ENCODE data around the gene CCL21.
"Not testable (repeated sequence)": the region's sequence is repeated elsewhere in the genome, so short reads cannot be mapped to it uniquely, and the experiment has no call there.

The CCL21 gene

GRCh38 chr9:34737677-34738260 is 27.8 kb upstream of the CCL21 start:
- no peak overlapping the region for H3K4me3 ChIP-seq (ENCODE audit: low read length)
- no peak for DNase-seq (ENCODE audit: low read depth)
- TF ChIP-seq, protein P1, sequence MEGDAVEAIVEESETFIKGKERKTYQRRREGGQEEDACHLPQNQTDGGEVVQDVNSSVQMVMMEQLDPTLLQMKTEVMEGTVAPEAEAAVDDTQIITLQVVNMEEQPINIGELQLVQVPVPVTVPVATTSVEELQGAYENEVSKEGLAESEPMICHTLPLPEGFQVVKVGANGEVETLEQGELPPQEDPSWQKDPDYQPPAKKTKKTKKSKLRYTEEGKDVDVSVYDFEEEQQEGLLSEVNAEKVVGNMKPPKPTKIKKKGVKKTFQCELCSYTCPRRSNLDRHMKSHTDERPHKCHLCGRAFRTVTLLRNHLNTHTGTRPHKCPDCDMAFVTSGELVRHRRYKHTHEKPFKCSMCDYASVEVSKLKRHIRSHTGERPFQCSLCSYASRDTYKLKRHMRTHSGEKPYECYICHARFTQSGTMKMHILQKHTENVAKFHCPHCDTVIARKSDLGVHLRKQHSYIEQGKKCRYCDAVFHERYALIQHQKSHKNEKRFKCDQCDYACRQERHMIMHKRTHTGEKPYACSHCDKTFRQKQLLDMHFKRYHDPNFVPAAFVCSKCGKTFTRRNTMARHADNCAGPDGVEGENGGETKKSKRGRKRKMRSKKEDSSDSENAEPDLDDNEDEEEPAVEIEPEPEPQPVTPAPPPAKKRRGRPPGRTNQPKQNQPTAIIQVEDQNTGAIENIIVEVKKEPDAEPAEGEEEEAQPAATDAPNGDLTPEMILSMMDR (conservative IDR thresholded peaks at IDR 0.05; ENCODE audit: low read length), result no peak

- TF ChIP-seq, protein P1 (conservative IDR thresholded peaks at IDR 0.05; ENCODE audit: low read length), result no peak
- no peak for DNase-seq (ENCODE audit: low read depth)
These were observed 24.8 kb upstream of the CCL21 start for GRCh38 chr9:34734720-34735119.

GRCh38 chr9:34732886-34733285 is 22.9 kb upstream of the CCL21 start:
- DNase-seq (ENCODE audit: low read depth), result no peak
- TF ChIP-seq, protein P1 (conservative IDR thresholded peaks at IDR 0.05; ENCODE audit: low read length), result no peak
- no peak overlapping the region for H3K4me3 ChIP-seq (ENCODE audit: low read length)

More at GRCh38 chr9:34734720-34735119, 24.8 kb upstream of the CCL21 start:
- no peak overlapping the region for H3K4me3 ChIP-seq (ENCODE audit: low read length)

GRCh38 chr9:34732478-34732877 is 22.5 kb upstream of the CCL21 start:
- DNase-seq (ENCODE audit: low read depth), result no peak
- H3K4me3 ChIP-seq (ENCODE audit: low read length), result no peak overlapping the region
- TF ChIP-seq, protein P1 (conservative IDR thresholded peaks at IDR 0.05; ENCODE audit: low read length), result no peak

GRCh38 chr9:34723141-34723540 is 13.2 kb upstream of the CCL21 start:
- H3K4me3 ChIP-seq (ENCODE audit: low read length), result no peak overlapping the region
- no peak for DNase-seq (ENCODE audit: low read depth)
- TF ChIP-seq, protein P1 (conservative IDR thresholded peaks at IDR 0.05; ENCODE audit: low read length), result no peak

DNA sequence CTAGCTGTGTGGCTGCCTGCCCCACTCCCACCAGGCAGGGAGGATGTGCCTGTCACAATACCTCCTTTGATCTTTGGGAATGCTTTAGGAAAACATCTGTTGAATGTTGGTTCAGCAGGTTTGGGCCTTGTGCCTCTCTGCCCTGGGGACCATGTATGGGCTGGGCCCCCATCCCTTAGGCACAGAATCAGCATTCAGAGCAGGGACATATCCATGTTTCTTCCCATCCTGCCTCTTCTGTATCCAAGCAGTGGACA is 9.8 kb upstream of the CCL21 start:
- H3K4me3 ChIP-seq (ENCODE audit: low read length); DNase-seq (ENCODE audit: low read depth): not testable (repeated sequence)

DNA sequence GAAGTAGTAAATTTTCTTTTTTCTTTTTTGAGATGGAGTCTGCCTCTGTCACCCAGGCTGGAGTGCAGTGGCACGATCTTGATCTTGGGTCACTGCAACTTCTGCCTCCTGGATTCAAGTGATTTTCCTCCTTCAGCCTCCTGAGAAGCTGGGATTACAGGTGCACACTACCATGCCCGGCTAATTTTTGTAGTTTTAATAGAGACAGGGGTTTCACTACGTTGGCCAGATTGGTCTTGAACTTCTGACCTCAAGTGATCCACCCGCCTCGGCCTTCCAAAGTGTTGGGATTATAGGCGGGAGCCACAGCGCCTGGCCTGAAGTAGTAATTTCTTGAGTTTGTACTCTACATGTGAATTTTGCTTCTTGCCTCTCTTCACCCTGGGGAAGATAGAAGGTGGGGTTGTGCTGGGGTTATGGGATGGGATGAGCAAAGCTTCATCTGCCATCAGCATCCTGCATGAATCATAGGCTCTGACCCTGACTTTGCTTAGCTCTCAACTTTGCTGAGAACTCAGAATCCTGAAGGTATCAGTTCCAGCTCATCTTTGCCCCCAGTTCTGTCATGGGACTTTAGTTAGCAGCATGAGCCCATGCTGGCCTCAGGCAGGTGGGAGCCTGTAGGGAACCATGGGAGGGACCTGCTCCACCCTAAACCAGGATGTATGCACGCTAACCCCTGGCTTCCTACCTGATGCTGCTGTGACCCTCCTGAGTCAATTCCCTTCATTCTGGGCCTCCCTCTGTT is 9.3 kb upstream of the CCL21 start:
- TF ChIP-seq, protein P1 (conservative IDR thresholded peaks at IDR 0.05; ENCODE audit: low read length), result no peak
- DNase-seq (ENCODE audit: low read depth), result no peak
- H3K4me3 ChIP-seq (ENCODE audit: low read length), result no peak overlapping the region

All from AG10803 (cell line).